GM12891 (cell line): Measurements from ENCODE around the gene SUCLA2.

Source experiments
- PAX5 ChIP-seq: IDR thresholded peaks from 2 replicates; pipeline ENCODE4 v1.6.1; 2011; ENCODE audit warnings: low read length, moderate library complexity, mild to moderate bottlenecking; ENCODE audit not compliant: insufficient read depth, severe bottlenecking
- POLR2A ChIP-seq: IDR thresholded peaks from 2 replicates; pipeline ENCODE4 v1.6.1; 2011; ENCODE audit warnings: low read depth, low read length, control low read depth
- POLR2AphosphoS5 ChIP-seq: IDR thresholded peaks from 2 replicates; pipeline ENCODE4 v1.6.1; 2011; ENCODE audit warnings: low read depth, low read length, control low read depth
- POU2F2 ChIP-seq: IDR thresholded peaks from 2 replicates; pipeline ENCODE4 v1.6.1; 2011; ENCODE audit warnings: low read depth, mild to moderate bottlenecking, control low read depth, low read length, moderate library complexity
- SPI1 ChIP-seq: IDR thresholded peaks from 2 replicates; pipeline ENCODE4 v1.6.1; 2011; ENCODE audit warnings: low read depth, low read length, control low read depth
- TAF1 ChIP-seq: IDR thresholded peaks from 2 replicates; pipeline ENCODE4 v1.6.1; 2011; ENCODE audit warnings: low read depth, low read length, control low read depth

GRCh38 chr13:47917022-47917574, 84.0 kb downstream of the SUCLA2 start:
- TF ChIP-seq SPI1: no peak
- TF ChIP-seq POLR2A: no peak
- TF ChIP-seq POLR2AphosphoS5: no peak
- TF ChIP-seq TAF1: no peak
- TF ChIP-seq POU2F2: no peak
- no peak for TF ChIP-seq PAX5
